Stimulated activated naive CD8-positive, alpha-beta T cell treated with anti-CD3 and anti-CD28 coated beads, Interleukin-15, Interleukin-2, amounts not matched to agents 100 ng/mL and 50 ng/mL, for 24 hours (primary cell): ENCODE results near the gene PEMT.
A peak's percentile ranks its signal among the peaks of the same experiment; 100 is the strongest.
"Not testable (repeated sequence)": the region's sequence is repeated elsewhere in the genome, so short reads cannot be mapped to it uniquely, and the experiment has no call there.

Experiments used
- H3K27ac Mint-ChIP-seq: one replicate; pipeline ENCODE4 v1.8.0; 2021; ENCODE audit warnings: mild to moderate bottlenecking, mixed read lengths
- H3K27me3 Mint-ChIP-seq: one replicate; pipeline ENCODE4 v1.8.0; 2021; ENCODE audit warnings: mixed read lengths
- H3K36me3 Mint-ChIP-seq: one replicate; pipeline ENCODE4 v1.8.0; 2021; ENCODE audit warnings: low read depth, mixed read lengths
- H3K4me1 Mint-ChIP-seq: one replicate; pipeline ENCODE4 v1.8.0; 2021; ENCODE audit warnings: low read depth, mixed read lengths
- H3K4me3 Mint-ChIP-seq: one replicate; pipeline ENCODE4 v1.8.0; 2021; ENCODE audit warnings: mild to moderate bottlenecking, mixed read lengths
- H3K9me3 Mint-ChIP-seq: one replicate; pipeline ENCODE4 v1.8.0; 2021; ENCODE audit warnings: mixed read lengths

PEMT gene

GRCh38 chr17:17479209-17479608, 112.3 kb downstream of the PEMT start:
- peaks cover 15% of the 10 kb centered on the region for H3K36me3 Mint-ChIP-seq
- no peak overlapping the region for H3K4me3 Mint-ChIP-seq
- peak overlapping the region; percentile 15 for H3K27ac Mint-ChIP-seq
- H3K4me1 Mint-ChIP-seq, result peaks cover 69% of the 10 kb centered on the region
- H3K9me3 Mint-ChIP-seq, result no peaks in the 10 kb centered on the region
- no peaks in the 10 kb centered on the region for H3K27me3 Mint-ChIP-seq

- peak within 1 kb of the TSS; percentile 90 for H3K27ac Mint-ChIP-seq
- H3K27me3 Mint-ChIP-seq, result peaks cover 3% of the 10 kb centered on the region
- H3K36me3 Mint-ChIP-seq, result peaks cover 5% of the 10 kb centered on the region
- peak within 1 kb of the TSS; percentile 92 for H3K4me3 Mint-ChIP-seq
- peaks cover 58% of the 10 kb centered on the region for H3K4me1 Mint-ChIP-seq
- H3K9me3 Mint-ChIP-seq, result no peaks in the 10 kb centered on the region
Observed at GRCh38 chr17:17476865-17477467, 114.5 kb downstream of the PEMT start, which contains the start of gene MED9. Gene MED9 (plus strand): TSS chr17:17477000. CDS start chr17:17477042, 42 bp downstream.

GRCh38 chr17:17474341-17474740, 117.2 kb downstream of the PEMT start:
- H3K36me3 Mint-ChIP-seq, result no peaks in the 10 kb centered on the region
- no peak overlapping the region for H3K27ac Mint-ChIP-seq
- H3K9me3 Mint-ChIP-seq, result no peaks in the 10 kb centered on the region
- peaks cover 32% of the 10 kb centered on the region for H3K4me1 Mint-ChIP-seq
- no peak overlapping the region for H3K4me3 Mint-ChIP-seq
- H3K27me3 Mint-ChIP-seq, result peaks cover 3% of the 10 kb centered on the region

- Mint-ChIP-seq H3K36me3 (no peaks in the 10 kb centered on the region), H3K27me3 (peaks cover 3% of the 10 kb centered on the region), H3K27ac (no peak overlapping the region), H3K9me3 (no peaks in the 10 kb centered on the region), H3K4me3 (no peak overlapping the region), H3K4me1 (peaks cover 16% of the 10 kb centered on the region)
Observed at GRCh38 chr17:17472333-17472920, 119.1 kb downstream of the PEMT start.

GRCh38 chr17:17469996-17470395, 121.5 kb downstream of the PEMT start:
- Mint-ChIP-seq H3K27me3 (peaks cover 3% of the 10 kb centered on the region), H3K4me3 (no peak overlapping the region), H3K27ac (no peak overlapping the region)

GRCh38 chr17:17469358-17469757, 122.2 kb downstream of the PEMT start:
- H3K36me3 Mint-ChIP-seq, result no peaks in the 10 kb centered on the region
- no peaks in the 10 kb centered on the region for H3K9me3 Mint-ChIP-seq
- no peak overlapping the region for H3K4me3 Mint-ChIP-seq
- no peak overlapping the region for H3K27ac Mint-ChIP-seq
- H3K27me3 Mint-ChIP-seq, result peaks cover 7% of the 10 kb centered on the region
- peaks cover 9% of the 10 kb centered on the region for H3K4me1 Mint-ChIP-seq

More at GRCh38 chr17:17469996-17470395, 121.5 kb downstream of the PEMT start:
- peaks cover 9% of the 10 kb centered on the region for H3K4me1 Mint-ChIP-seq
- no peaks in the 10 kb centered on the region for H3K36me3 Mint-ChIP-seq
- no peaks in the 10 kb centered on the region for H3K9me3 Mint-ChIP-seq

- H3K9me3 Mint-ChIP-seq, result no peaks in the 10 kb centered on the region
- H3K27me3 Mint-ChIP-seq, result peaks cover 7% of the 10 kb centered on the region
- no peaks in the 10 kb centered on the region for H3K36me3 Mint-ChIP-seq
- H3K4me1 Mint-ChIP-seq, result peaks cover 9% of the 10 kb centered on the region
- no peak overlapping the region for H3K4me3 Mint-ChIP-seq
- H3K27ac Mint-ChIP-seq, result no peak overlapping the region
Observed at GRCh38 chr17:17468217-17469010, 123.1 kb downstream of the PEMT start.

- Mint-ChIP-seq H3K27ac (no peak overlapping the region), H3K36me3 (no peaks in the 10 kb centered on the region), H3K9me3 (no peaks in the 10 kb centered on the region), H3K27me3 (peaks cover 4% of the 10 kb centered on the region), H3K4me1 (peaks cover 6% of the 10 kb centered on the region), H3K4me3 (no peak overlapping the region)
Observed at GRCh38 chr17:17467720-17468119, 123.8 kb downstream of the PEMT start.

- Mint-ChIP-seq H3K27me3 (peaks cover 4% of the 10 kb centered on the region), H3K36me3 (no peaks in the 10 kb centered on the region), H3K9me3 (no peaks in the 10 kb centered on the region), H3K27ac (no peak overlapping the region), H3K4me3 (no peak overlapping the region), H3K4me1 (peaks cover under 1% of the 10 kb centered on the region)
Observed at GRCh38 chr17:17467016-17467415, 124.5 kb downstream of the PEMT start.

- Mint-ChIP-seq H3K27ac (no peak overlapping the region), H3K4me3 (no peak overlapping the region), H3K4me1 (no peaks in the 10 kb centered on the region), H3K27me3 (peaks cover 4% of the 10 kb centered on the region), H3K36me3 (no peaks in the 10 kb centered on the region), H3K9me3 (no peaks in the 10 kb centered on the region)
Observed at GRCh38 chr17:17466511-17466910, 125.0 kb downstream of the PEMT start.

GRCh38 chr17:17465878-17466277, 125.6 kb downstream of the PEMT start:
- not testable (repeated sequence) for H3K36me3 Mint-ChIP-seq, H3K4me1 Mint-ChIP-seq, H3K4me3 Mint-ChIP-seq, H3K9me3 Mint-ChIP-seq, H3K27ac Mint-ChIP-seq, H3K27me3 Mint-ChIP-seq

- H3K9me3 Mint-ChIP-seq, result peaks cover 7% of the 10 kb centered on the region
- no peaks in the 10 kb centered on the region for H3K36me3 Mint-ChIP-seq
- no peaks in the 10 kb centered on the region for H3K4me1 Mint-ChIP-seq
- H3K27ac Mint-ChIP-seq, result no peak overlapping the region
- H3K27me3 Mint-ChIP-seq, result peaks cover 4% of the 10 kb centered on the region
- H3K4me3 Mint-ChIP-seq, result no peak overlapping the region
Observed at GRCh38 chr17:17463821-17464220, 127.7 kb downstream of the PEMT start.

GRCh38 chr17:17462048-17462824, 129.3 kb downstream of the PEMT start:
- Mint-ChIP-seq H3K27ac (no peak overlapping the region), H3K27me3 (peaks cover 4% of the 10 kb centered on the region), H3K36me3 (no peaks in the 10 kb centered on the region), H3K4me1 (no peaks in the 10 kb centered on the region), H3K9me3 (peaks cover 7% of the 10 kb centered on the region), H3K4me3 (no peak overlapping the region)

GRCh38 chr17:17460038-17460437, 131.5 kb downstream of the PEMT start:
- H3K27me3 Mint-ChIP-seq, result peaks cover 4% of the 10 kb centered on the region
- H3K9me3 Mint-ChIP-seq, result peaks cover 7% of the 10 kb centered on the region
- H3K4me3 Mint-ChIP-seq, result no peak overlapping the region
- H3K27ac Mint-ChIP-seq, result no peak overlapping the region
- no peaks in the 10 kb centered on the region for H3K4me1 Mint-ChIP-seq
- H3K36me3 Mint-ChIP-seq, result no peaks in the 10 kb centered on the region

GRCh38 chr17:17457680-17458079, 133.8 kb downstream of the PEMT start:
- no peaks in the 10 kb centered on the region for H3K27me3 Mint-ChIP-seq

More at GRCh38 chr17:17457680-17458079, 133.8 kb downstream of the PEMT start:
- Mint-ChIP-seq H3K4me1 (no peaks in the 10 kb centered on the region), H3K36me3 (no peaks in the 10 kb centered on the region), H3K9me3 (peaks cover 7% of the 10 kb centered on the region), H3K4me3 (no peak overlapping the region), H3K27ac (no peak overlapping the region)
